ENCODE measurements around the gene MRPL45.
A peak's percentile ranks its signal among the peaks of the same experiment; 100 is the strongest.
"Not testable (repeated sequence)": the region's sequence is repeated elsewhere in the genome, so short reads cannot be mapped to it uniquely, and the experiment has no call there.

Gene MRPL45

DNA sequence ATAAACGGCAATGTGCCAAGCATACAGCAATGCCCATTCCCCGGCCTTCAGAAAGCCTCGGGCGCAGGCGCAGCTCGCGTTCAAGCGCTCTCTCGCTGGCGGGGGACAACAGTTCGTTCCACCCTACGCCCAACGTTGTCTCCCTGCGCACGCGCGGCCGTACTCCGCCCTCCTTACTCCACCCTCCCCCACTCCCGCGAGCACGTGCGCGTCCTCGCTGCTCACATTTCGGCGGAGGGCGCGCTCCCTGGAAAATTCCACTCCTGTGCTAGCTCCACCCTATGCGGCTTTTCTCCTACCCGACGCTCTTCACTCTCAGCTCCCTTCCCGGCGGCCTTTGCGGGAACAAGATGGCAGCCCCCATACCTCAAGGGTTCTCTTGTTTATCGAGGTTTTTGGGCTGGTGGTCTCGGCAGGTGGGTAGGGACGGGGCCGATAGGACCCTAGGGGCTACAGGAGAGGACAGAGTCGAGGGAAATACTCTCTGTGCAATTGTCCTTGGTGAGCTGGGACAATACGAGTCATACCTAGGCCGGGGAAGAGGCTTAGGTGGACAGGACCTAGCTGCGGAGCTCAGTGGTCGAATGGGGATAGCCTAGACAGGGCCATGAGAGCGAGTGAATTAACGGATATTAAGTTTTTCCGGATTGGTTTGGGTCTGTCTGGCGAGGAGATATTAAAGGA, at the start of gene MRPL45:
Gene MRPL45 (plus strand): TSS at position 335 of the 684 bp plus-strand sequence. CDS start 16 bp downstream, at position 351.
- DNase-seq: peak; percentile 72

DNA sequence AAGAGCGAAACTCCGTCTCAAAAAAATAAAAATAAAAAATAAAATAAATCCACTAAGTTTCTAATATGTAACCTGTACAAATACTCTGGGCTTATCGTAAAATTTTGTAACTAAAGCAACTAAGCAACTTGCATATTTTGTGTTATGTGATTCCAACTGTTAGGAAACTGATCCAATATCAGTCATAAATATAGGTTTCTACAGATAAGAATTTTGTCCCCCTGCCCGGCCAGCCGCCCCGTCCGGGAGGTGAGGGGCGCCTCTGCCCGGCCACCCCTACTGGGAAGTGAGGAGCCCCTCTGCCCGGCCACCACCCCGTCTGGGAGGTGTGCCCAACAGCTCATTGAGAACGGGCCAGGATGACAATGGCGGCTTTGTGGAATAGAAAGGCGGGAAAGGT, 43.8 kb upstream of the MRPL45 start:
- DNase-seq: not testable (repeated sequence)

DNA sequence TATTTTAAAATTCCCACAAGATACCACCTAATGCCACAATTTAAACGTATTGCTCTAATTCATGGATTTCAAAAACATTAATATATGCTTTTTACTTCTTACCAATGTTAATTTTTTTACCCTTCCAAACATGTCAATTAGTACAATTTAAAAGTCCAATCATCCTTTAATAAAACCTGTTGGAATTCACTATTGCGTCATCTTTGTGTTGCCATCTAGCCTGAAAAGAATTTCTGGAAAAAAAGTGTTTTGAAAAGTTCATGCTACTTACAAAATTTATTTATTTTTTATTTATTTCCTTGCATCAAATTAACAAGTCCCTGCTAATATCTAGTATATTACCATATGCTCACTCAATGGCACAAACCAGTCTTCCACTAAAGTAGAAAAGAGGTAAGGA, 42.6 kb upstream of the MRPL45 start:
- DNase-seq: not testable (repeated sequence)

DNA sequence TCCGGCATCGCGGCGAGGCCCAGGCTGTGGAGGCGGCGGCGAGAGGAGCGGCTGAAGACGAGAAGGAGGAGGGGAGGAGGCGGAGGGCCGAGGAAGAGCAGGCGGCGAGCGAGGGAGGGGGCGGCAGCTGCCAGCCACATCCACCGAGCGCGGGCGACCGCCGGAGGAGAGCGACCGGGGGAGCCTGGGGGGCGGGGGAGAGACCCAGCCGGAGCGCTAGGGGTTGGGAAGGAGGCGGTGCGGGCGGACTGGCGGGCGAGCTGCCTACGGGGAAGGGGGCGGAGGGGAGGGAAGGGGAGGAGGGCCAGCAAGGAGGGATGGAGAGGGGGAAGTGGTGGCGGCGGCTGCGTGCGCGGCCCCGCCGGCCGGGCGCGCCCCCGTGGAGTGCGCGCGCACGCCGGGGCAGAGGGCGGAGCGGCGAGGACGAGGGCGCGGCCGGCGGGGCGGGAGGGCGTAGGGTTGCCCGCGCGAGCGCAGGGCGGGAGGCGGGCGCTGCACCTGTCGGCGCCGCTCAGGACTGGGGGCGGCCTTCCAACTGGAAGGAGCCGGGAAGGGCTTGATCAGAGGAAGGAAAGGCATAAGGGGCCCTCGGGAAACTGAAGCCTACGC, 39.9 kb upstream of the MRPL45 start:
- DNase-seq: peak; percentile 20

DNA sequence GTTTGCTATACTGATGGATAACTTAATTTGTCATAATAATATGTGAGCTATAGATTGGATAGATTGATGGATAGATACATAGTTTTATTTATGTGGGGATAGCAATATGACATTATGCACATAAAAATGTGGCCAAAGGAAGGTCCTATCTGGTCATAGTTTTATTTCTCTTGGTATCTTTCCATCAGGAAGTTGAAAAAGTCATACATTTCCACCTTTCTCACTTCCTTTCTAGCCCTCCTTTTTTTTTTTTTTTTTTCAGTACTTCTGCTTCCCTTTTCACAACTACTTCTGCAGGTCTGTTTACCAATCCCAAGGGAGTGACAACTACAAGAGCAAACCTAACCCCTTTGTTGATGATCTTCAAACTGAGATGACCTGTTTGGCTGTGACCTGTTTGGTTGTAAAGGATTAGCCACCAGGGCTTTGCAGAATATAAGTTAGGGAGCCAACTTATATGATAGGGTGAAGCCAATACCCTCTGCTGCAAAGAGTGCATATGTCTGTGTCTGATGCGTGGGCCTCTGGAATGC, 30.9 kb upstream of the MRPL45 start:
- not testable (repeated sequence) for DNase-seq

DNA sequence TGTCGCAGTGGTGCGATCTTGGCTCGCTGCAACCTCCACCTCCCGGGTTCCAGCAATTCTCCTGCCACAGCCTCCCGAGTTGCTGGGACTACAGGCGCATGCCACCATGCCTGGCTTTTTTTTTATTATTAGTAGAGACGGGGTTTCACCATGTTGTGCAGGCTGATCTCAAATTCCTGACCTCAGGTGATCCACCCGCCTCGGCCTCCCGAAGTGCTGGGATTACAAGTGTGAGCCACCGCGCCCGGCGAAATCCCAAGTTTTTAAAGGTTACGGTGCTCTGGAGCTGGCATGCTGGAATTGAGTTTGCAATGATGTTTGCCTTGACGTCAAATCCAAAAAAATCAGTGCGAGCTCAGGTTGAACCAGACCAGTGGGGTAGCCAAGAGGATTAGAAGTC, 30.4 kb upstream of the MRPL45 start:
- DNase-seq: not testable (repeated sequence)

DNA sequence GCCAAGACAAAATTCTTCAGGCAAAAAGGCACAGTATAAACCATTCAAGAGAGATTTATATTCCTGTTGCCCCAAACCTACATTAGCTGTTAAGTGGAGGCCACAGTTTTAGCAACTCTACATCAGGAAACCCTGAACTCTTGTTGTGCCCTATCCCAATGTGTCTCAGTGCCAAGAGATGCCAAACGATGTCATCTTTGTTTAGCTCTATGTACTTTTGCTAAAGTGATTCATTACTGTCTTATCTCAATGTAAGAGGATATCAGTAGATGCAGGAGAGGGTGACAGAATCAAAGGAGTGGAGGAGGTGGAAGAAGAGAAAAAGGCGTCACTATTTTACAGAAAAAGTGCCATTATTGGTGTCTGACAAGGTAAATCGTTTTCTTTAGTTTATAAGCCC, 28.8 kb upstream of the MRPL45 start:
- DNase-seq: not testable (repeated sequence)

DNA sequence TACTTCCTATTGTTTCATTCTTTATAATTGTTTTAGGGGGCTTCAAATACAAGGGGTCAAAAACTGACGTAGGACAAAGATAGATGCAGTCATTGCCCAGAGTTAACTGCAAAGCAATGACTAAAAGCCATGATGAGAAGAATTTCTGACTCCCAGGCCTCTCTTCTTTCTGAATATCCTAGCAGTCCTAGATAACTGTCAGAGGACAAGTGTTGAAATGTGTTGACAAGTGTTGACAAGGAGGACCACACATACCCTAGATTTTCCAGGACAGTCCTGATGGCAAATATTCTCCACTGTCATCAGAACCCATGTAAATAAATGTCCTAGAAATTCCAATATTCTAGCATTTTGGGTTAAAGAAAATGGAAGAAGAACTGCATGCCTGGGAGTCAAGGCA, 27.9 kb upstream of the MRPL45 start:
- not testable (repeated sequence) for DNase-seq

DNA sequence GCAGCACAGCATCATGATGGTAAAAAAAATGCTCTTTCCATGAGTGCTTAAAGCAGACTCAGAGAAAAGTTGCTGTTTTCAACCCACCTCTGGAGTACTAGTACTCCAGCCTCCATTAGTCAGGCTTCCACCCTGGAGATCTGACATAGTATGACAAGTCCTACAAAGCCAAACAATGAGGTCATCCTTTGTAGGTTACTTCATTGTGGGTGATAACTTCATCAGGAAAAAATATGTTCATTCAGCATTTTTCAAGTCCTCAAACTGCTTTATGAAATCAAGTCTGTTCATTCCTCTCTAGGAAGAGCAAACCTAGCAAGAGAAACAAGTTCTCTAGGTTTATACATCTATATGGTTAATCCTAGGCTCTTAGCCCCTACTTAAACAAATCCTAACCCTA, 27.4 kb upstream of the MRPL45 start:
- not testable (repeated sequence) for DNase-seq

DNA sequence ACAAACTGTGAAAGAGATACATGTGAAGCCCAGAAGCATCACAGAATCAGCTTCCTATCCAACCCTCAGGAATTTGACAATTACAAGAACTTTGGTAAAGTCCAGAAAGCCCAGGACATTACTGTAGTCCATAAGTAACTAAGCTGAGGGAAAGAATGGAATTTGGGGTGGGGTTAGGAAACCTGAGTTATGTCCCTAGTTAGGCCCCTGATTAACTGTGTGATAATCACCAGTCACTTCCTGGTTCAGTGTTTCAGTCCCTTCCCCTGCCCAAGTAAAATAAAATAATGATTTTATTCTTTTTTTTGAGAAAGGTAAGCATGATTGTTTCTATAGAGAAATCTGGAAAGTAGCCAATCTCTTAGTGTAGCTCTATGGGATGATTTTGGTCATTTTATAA, 11.0 kb upstream of the MRPL45 start:
- DNase-seq: not testable (repeated sequence)

DNA sequence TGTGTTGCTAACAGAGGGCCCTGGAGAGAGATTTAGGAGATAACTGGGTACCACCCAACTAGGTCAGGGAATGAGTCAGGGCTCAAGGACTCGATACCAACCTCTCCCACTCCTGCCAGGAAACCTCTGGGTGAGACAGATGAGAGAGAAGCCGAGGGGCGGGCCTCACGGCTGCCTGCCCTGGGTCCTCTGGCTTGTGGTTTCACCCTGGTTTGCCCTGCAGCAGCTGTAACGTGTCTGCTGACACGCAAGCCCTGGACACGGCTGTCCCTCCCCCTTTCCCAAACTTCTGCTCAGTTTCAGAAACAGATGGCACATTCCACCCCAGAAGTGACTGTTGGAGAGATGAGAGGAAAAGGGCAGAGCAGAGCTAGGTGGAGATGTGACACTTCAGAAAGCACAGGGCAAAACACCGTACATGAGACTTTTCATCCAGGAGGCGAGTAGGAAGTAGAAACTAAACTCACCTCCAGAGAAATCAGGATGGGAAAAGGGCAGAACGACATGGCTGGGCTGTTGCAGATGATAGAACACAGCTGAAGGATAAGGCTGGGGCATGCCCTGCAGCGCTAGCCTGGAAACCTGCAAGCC, 10.4 kb upstream of the MRPL45 start:
- DNase-seq: not testable (repeated sequence)

DNA sequence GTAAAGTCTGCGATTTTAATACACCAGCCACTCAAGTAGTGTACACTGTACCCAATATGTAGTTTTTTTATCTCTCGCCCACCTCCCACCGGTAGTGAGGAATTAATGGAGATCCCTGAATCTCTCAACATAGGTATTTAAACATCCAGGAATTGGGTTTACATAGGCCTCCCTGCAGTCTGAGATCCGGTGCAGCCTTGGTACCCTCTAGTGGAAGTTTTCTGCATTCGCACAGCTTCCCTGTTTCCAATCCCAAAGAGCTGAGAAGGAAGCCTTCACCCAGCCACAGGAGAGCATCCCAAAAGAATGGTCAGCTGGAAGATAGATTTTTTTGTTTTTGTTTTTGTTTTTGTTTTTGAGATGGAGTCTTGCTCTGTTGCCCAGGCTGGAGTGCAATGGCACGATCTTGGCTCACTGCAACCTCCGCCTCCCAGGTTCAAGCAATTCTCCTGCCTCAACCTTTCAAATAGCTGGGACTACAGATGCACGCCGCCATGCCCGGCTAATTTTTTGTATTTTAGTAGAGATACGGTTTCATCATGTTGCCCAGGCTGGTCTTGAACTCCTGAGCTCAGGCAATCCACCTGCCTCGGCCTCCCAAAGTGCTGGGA, 8.6 kb upstream of the MRPL45 start:
- DNase-seq: not testable (repeated sequence)

DNA sequence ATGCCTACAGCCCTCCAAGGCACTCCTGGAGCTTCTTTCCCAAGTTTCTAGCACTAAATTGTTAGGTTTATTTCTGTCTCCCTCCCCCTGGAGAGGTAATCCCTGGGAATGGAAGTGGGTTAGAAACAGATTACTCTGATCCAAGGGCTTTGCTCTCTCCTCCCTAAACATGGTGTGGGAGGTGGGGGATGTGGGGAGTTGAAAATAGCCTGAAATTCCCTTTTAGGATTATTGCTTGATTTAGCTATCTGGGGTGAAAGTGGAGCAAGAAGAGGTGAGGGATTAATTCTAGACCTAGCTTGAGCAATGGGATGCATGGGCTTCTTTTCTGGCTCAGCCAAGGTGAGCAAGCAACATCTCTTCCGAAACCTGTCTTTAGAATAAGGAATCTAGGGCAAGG, 7.2 kb upstream of the MRPL45 start:
- not testable (repeated sequence) for DNase-seq

DNA sequence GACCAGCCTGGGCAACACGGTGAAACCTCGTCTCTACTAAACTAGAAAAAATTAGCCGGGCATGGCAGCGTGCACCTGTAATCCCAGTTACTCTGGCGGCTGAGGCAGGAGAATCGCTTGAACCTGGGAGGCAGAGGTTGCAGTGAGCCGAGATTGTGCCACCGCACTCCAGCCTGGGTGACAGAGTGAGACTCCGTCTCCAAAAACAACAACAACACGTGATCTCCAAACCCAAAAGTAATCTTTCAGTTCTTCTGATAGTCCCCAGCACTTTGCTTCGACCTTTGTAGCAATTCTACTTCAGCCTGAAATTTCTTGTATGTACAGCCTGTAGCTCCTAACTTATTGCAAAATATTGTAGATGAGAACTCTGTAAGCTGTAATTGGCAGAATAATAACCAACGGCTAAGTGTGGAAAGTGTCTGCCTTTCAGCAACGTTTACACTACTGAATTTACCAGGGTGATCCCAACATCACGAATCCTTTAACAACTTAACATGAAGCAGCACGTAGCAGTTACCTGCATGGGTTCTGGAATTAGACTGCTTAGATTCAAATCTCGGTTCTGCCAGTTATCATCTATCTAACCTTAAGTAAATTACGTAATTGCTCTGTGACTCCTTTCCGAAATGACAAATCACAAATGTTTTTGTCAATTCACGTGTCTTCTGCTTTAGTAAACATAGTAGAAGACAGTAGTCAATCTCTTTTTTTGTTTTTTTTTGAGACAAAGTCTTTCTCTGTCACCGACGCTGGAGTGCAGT, 1.2 kb upstream of the MRPL45 start:
- not testable (repeated sequence) for DNase-seq

DNA sequence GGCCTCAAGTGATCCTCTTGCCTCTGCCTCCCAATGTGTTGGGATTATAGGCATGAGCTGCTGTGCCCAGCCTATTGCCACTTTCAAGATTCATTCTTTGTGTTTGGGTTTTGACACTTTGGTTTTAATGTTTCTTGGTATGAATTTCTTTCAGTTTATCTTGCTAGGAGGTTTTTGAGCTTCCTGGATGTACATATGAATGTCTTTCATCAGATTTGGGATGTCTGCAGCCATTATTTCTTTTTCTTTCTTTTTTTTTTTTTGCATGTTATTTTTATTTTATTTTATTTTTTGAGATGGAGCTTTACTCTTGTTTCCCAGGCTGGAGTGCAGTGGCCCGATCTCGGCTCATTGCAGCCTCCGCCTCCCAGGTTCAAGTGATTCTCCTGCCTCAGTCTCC, 18.5 kb downstream of the MRPL45 start:
- DNase-seq: no peak

DNA sequence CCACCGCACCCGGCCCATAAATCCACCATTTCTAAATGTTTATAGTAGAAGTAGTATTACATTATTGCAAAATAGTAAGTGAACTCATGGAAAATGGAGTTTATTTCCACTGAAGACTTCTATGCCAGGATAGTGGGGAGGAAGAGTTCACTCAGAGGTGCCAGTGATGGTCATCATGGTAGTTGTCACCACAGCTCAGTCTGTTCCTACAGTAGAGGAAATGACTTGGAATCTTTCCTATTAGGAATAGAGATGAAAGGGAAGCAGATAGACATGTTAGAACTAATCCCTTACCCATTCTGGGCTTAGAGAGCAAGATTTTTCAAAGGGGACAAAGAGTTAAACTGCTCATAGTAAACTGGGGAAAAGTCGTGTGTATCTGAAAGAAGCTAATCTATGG, 20.1 kb downstream of the MRPL45 start:
- no peak for DNase-seq

DNA sequence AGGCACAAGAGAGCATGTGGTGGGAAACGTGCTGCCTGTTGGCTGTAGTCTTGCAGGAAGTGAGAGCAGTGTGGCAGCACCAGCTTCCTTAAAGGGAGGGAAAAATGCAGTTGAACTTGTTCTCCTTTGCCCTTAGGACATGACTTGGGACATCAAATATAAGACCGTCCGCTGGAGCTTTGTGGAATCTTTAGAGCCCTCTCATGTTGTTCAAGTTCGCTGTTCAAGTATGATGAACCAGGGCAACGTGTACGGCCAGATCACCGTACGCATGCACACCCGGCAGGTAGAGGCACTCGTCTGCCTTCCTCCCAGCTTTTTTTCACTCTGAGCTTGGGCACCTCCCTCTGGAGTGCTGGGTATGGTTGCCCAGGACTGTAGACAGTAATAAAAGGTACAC, 23.5 kb downstream of the MRPL45 start:
- DNase-seq: no peak

DNA sequence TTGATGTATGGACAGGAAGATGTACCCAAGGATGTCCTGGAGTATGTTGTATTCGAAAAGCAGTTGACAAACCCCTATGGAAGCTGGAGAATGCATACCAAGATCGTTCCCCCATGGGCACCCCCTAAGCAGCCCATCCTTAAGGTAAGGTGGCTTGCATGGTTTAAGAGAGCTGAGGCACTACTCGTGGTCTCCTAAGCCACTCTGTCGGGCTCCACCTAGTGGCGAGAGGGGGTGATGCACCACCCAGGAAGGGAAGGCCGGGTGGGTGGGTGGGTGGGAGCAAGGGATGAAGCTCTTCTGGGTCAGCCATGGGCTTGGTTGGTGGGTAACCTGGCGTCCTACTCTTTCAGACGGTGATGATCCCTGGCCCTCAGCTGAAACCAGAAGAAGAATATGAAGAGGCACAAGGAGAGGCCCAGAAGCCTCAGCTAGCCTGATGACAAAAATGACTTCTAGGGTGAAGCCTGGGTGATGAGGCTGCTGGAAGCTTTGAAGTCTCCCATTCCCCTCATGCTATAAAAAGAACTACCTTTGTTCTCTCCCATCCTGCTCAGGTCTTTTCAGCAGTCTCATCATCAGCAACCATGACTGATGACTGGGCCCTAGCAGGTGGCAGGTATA, 25.3 kb downstream of the MRPL45 start:
- DNase-seq: no peak

DNA sequence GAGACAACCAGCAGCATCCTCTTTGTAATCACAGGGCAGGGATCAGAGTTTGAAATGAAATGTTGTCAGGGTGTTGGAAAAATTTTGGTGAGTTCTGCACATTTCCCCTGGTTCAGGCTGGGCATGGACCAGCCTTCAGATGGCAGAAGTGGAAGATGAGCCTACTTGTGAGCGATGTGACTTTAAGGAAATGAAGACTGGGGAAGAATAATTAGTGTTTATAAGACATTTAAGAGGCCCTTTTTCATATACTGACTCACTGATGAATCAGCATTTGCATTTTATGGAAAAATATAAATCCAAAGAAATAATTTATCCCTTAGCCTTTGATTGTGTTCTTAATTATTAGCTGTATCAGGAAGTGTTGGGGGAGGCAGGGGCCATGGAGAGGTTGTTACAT, 25.9 kb downstream of the MRPL45 start:
- no peak for DNase-seq

DNA sequence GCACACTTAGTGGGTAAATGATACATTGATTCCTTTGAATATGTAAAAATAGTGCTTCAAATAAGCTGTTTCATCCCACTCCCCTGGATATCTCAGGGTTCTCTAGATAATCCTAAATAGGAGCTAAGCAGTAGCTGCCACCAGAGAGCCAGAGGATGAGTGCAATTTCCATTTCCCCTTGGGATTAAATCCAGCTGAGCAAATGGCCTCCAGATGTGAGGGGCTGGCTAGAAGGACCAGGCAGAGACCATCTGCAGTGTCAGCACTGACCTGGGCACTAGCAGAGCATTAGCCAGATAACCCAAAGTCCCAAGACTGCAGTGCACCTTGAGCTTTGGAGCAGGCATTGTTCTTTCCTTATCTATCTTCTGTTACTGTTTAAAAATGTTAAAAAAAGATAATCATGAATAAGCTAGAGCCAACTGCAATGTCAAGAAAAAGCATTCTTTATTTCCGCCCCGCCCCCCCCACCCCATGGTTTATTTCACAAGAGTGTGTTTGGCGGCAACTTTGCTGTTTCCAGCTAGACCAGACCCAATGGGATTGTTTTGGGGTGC, 27.3 kb downstream of the MRPL45 start:
- DNase-seq: no peak

DNA sequence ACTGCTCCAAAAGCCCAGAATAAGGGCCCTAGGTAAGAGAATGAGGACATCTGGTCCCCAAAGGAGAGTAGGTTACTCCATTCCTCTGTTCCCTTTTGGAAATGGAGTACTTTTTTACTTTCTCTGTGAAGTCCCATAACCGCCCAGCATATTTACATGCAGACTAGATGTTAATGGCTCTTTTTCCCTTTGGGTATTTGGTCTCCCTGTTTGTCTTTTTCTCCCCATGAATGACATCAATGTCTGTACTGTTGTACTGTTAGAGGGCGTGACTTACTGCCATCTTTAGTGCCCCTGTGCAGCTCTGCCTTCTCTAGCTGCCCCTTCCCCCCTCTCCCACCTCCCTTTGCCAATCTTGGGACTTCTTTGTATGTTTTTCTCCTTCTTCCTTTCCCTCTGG, 27.8 kb downstream of the MRPL45 start:
- DNase-seq: no peak

DNA sequence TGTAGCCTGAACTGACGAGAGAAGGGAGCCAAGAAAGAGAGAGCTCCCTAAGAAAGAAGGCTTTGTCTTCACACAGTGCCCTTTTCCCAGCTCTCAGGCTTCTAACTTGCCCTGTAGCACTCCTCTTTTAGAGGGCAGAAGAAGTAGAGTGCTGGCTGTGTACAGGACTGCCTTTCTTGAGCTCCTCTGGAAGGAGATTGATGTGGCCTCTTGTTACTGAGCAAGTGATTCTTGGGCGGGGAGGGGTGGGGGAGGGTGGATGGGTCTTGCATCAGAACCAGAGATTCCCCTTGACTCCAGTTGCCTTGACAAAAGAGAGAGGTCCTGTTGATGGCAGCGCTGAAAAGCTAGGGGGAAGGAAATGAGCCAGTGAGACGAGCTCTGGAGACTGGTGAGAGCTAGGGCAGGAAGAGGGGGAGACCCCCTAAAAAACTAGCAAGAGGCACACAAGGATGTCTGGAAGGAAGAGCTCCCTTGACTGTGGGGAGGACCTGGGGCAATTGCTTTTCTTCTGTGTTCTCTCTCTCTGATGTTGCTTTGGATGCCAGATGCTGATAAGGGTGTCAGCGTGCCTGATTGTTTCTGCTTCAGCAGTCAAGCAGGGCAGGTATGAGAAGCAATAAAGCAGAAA, 28.4 kb downstream of the MRPL45 start:
- DNase-seq: no peak
